GM21528 (cell line): ENCODE data around the gene ANO1.
"Not testable (repeated sequence)": the region's sequence is repeated elsewhere in the genome, so short reads cannot be mapped to it uniquely, and the experiment has no call there.

Experiments used
- ATAC-seq: cut with Tn5 transposase; IDR thresholded peaks from one replicate; pipeline ENCODE4 v1.9.1; 2021; ENCODE audit warnings: mild to moderate bottlenecking, moderate library complexity; ENCODE audit not compliant: unreplicated experiment, low FRiP score

ANO1 gene

GRCh38 chr11:70078095-70078780, at the start of gene ANO1:
Gene ANO1, plus strand, starts transcription at chr11:70078317. Its CDS starts 290 bp downstream, at chr11:70078607.
- ATAC-seq: no peak

GRCh38 chr11:70029115-70029860, 48.8 kb upstream of the ANO1 start:
- no peak for ATAC-seq

GRCh38 chr11:70029861-70030380, 48.2 kb upstream of the ANO1 start:
- no peak for ATAC-seq

GRCh38 chr11:70030412-70030811, 47.7 kb upstream of the ANO1 start:
- ATAC-seq: no peak

GRCh38 chr11:70031631-70032469, 46.3 kb upstream of the ANO1 start:
- no peak for ATAC-seq

GRCh38 chr11:70032470-70032795, 45.7 kb upstream of the ANO1 start:
- ATAC-seq: no peak

GRCh38 chr11:70032943-70033710, 45.0 kb upstream of the ANO1 start:
- no peak for ATAC-seq

- ATAC-seq: no peak
Observed at GRCh38 chr11:70033711-70034070, 44.4 kb upstream of the ANO1 start.

GRCh38 chr11:70034740-70035365, 43.3 kb upstream of the ANO1 start:
- no peak for ATAC-seq

- not testable (repeated sequence) for ATAC-seq
Observed at GRCh38 chr11:70035665-70036064, 42.5 kb upstream of the ANO1 start.

GRCh38 chr11:70036971-70037882, 40.9 kb upstream of the ANO1 start:
- no peak for ATAC-seq

GRCh38 chr11:70038034-70038834, 39.9 kb upstream of the ANO1 start:
- ATAC-seq: no peak

- ATAC-seq: no peak
Observed at GRCh38 chr11:70040452-70040851, 37.7 kb upstream of the ANO1 start.

GRCh38 chr11:70040869-70041501, 37.1 kb upstream of the ANO1 start:
- ATAC-seq: no peak

- no peak for ATAC-seq
Observed at GRCh38 chr11:70043482-70043881, 34.6 kb upstream of the ANO1 start.

- ATAC-seq: no peak
Observed at GRCh38 chr11:70046089-70046488, 32.0 kb upstream of the ANO1 start.

- no peak for ATAC-seq
Observed at GRCh38 chr11:70048279-70049024, 29.7 kb upstream of the ANO1 start.
